ENCODE data around the gene OPTN. TPM values are rescaled to one million over a fixed set of nuclear protein-coding genes. Genes with fewer than 3 reads are reported as not detected.
"Not testable (repeated sequence)": the region's sequence is repeated elsewhere in the genome, so short reads cannot be mapped to it uniquely, and the experiment has no call there.

OPTN gene
- total RNA-seq, 1 donor from 2014 or later: 73.3 TPM

GRCh38 chr10:13120786-13121499, 21.0 kb downstream of the OPTN start:
- no peak for DNase-seq

GRCh38 chr10:13121500-13121854, 21.5 kb downstream of the OPTN start:
- no peak for DNase-seq

GRCh38 chr10:13136651-13137050, 36.7 kb downstream of the OPTN start:
- no peak for DNase-seq

GRCh38 chr10:13139150-13139549, 39.2 kb downstream of the OPTN start:
- DNase-seq: no peak

- no peak for DNase-seq
Measured at GRCh38 chr10:13139676-13140075, 39.7 kb downstream of the OPTN start.

GRCh38 chr10:13140627-13141190, 40.7 kb downstream of the OPTN start:
- DNase-seq: no peak

GRCh38 chr10:13143766-13144165, 43.8 kb downstream of the OPTN start:
- DNase-seq: no peak

GRCh38 chr10:13144814-13145213, 44.9 kb downstream of the OPTN start:
- DNase-seq: no peak

GRCh38 chr10:13146379-13146778, 46.4 kb downstream of the OPTN start:
- no peak for DNase-seq

GRCh38 chr10:13147161-13147560, 47.2 kb downstream of the OPTN start:
- no peak for DNase-seq

GRCh38 chr10:13152296-13152695, 52.3 kb downstream of the OPTN start:
- DNase-seq: no peak

GRCh38 chr10:13155860-13156259, 55.9 kb downstream of the OPTN start:
- not testable (repeated sequence) for DNase-seq

GRCh38 chr10:13158401-13158800, 58.4 kb downstream of the OPTN start:
- no peak for DNase-seq

- peak; percentile 96 for DNase-seq
Measured at GRCh38 chr10:13160934-13161856, 61.2 kb downstream of the OPTN start, which contains the start of gene MCM10. MCM10 (plus strand) TSS chr10:13161558; CDS start chr10:13164203, 2,645 bp downstream.

GRCh38 chr10:13161857-13162271, 61.9 kb downstream of the OPTN start:
- DNase-seq: no peak

GRCh38 chr10:13163859-13164258, 63.9 kb downstream of the OPTN start:
- DNase-seq: no peak

- no peak for DNase-seq
Measured at GRCh38 chr10:13165177-13165576, 65.2 kb downstream of the OPTN start.

- no peak for DNase-seq
Measured at GRCh38 chr10:13167568-13167967, 67.6 kb downstream of the OPTN start.

GRCh38 chr10:13168781-13169180, 68.8 kb downstream of the OPTN start:
- DNase-seq: no peak

- DNase-seq: no peak
Measured at GRCh38 chr10:13173616-13174015, 73.7 kb downstream of the OPTN start.

- no peak for DNase-seq
Measured at GRCh38 chr10:13180788-13181187, 80.8 kb downstream of the OPTN start.

GRCh38 chr10:13182424-13182823, 82.5 kb downstream of the OPTN start:
- DNase-seq: no peak

- DNase-seq: no peak
Measured at GRCh38 chr10:13183625-13184024, 83.7 kb downstream of the OPTN start.

Measured in occipital lobe (tissue), 2 donors.